ENCODE data around the gene PBRM1.

Gene PBRM1

DNA sequence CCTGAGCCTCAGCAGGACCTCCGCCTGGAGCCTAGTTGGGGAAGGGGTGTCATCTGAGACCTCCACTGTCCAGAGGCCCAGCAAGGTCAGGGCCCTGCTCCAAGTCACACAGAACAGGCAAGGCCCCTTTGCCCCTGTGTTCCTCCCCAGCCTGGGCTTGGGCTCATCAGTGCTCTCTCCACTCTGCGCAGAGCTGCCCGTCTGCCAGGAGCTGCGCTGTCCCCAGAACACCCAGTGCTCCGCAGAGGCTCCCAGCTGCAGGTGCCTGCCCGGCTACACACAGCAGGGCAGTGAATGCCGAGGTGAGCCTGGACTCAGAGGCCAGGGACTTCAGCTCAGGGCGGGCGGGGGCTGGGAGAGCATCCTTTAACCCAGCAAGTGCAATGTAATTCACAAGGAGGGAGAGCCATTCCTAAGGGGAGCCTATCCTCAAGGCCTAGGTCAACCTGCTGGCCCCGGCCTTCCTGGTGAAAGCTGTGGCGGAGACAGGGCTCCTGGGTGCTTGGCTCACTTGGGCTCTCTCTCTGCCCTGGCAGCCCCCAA lies 182.8 kb downstream of the PBRM1 start:
- no peak for DNase-seq

DNA sequence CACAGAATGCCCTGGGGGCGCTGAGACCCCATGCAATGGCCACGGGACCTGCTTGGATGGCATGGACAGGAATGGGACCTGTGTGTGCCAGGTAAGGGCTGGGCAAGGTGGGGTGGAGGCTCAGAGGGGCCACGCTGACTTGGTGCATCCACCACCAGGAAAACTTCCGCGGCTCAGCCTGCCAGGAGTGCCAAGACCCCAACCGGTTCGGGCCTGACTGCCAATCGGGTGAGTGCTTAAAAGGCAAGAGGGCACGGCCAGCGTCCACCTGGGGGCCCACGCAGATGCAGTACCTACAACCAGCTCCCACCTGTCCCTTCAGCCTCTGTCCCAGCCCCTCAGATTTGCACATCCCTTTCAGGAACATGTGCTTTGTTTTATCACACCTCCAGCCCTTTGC lies 183.7 kb downstream of the PBRM1 start:
- DNase-seq, result no peak

- DNase-seq, result no peak
These were observed 184.7 kb downstream of the PBRM1 start for GRCh38 chr3:52501046-52501445.

- DNase-seq, result peak; percentile 50
These were observed 187.3 kb downstream of the PBRM1 start for GRCh38 chr3:52498137-52499054.

DNA sequence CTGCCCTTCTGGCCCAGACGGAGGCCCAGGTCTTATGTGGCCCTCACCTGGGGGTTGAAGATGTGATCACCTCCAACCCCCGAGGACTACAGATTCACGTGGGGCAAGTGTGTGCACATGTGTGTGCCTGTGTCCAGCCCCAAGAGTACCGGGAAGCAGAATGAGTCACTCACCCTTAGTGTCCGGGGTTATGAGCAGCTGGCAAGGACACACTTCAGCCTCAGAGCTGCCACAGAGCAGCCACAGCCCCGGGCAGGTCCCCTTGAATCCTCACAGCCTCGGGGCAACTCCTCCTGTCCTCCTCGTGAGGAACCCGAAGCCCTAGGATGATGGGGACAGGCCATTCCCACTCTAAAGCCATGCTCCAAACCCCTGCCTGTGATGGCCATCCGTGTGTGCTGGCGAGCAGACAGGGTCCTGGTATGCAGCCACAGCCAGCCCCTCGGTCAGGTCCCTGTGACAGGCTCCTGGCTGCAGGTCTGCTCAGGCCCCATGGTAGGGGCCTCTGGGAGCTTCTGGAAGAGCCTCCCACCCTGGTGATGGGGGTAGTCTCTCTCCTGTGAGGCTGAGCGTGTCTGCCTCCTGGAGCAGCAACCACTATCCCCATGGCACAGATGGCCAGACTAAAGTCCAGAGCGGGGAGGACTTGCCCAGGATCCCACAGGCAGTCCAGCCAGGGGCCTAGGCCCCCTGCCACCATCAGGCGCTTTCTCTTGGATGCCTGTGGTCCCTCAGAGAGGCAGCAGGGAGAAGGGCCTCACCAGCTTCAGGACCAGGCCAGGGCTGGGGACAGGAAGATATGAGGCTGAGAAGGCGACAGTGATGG lies 189.7 kb downstream of the PBRM1 start:
- peak; percentile 69 for DNase-seq

All from EL (cell line).